Measurements from ENCODE around the gene TSKU.

TSKU gene

DNA sequence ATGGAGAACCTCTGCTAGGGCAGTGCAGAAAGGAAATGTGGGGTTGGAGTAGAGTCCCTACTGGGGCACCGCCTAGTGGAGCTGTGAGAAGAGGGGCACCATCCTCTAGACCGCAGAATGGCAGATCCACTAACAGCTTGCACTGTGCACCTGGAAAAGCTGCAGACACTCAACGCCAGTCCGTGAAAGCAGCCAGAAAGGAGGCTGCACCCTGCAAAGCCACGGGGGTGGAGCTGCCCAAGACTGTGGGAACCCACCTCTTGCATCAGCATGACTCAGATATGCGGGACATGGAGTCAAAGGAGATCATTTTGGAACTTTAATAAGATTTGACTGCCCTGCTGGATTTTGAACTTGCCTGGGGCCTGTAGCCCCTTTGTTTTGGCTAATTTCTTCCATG, 8.7 kb downstream of the TSKU start:
- DNase-seq (ENCODE audit: low read depth in 1 of 2, low spot score in 1 of 2): no peak
- Histone ChIP-seq H3K27ac (replicated peaks) (no peak overlapping the region), H3K27me3 (ENCODE audit: insufficient read depth, poor library complexity, severe bottlenecking) (no peaks in the 10 kb centered on the region), H3K4me3 (replicated peaks; ENCODE audit: insufficient read depth, low read length) (no peak overlapping the region)
- TF ChIP-seq, protein P1, sequence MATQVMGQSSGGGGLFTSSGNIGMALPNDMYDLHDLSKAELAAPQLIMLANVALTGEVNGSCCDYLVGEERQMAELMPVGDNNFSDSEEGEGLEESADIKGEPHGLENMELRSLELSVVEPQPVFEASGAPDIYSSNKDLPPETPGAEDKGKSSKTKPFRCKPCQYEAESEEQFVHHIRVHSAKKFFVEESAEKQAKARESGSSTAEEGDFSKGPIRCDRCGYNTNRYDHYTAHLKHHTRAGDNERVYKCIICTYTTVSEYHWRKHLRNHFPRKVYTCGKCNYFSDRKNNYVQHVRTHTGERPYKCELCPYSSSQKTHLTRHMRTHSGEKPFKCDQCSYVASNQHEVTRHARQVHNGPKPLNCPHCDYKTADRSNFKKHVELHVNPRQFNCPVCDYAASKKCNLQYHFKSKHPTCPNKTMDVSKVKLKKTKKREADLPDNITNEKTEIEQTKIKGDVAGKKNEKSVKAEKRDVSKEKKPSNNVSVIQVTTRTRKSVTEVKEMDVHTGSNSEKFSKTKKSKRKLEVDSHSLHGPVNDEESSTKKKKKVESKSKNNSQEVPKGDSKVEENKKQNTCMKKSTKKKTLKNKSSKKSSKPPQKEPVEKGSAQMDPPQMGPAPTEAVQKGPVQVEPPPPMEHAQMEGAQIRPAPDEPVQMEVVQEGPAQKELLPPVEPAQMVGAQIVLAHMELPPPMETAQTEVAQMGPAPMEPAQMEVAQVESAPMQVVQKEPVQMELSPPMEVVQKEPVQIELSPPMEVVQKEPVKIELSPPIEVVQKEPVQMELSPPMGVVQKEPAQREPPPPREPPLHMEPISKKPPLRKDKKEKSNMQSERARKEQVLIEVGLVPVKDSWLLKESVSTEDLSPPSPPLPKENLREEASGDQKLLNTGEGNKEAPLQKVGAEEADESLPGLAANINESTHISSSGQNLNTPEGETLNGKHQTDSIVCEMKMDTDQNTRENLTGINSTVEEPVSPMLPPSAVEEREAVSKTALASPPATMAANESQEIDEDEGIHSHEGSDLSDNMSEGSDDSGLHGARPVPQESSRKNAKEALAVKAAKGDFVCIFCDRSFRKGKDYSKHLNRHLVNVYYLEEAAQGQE (IDR thresholded peaks at IDR 0.05; ENCODE audit: insufficient replicate concordance, low read depth): no peak
- no peak for TF ChIP-seq GABPA (IDR thresholded peaks at IDR 0.05; ENCODE audit: low read depth)
- no peak for TF ChIP-seq POLR2AphosphoS5 (IDR thresholded peaks at IDR 0.05; ENCODE audit: low read depth)
- TF ChIP-seq, protein P2, sequence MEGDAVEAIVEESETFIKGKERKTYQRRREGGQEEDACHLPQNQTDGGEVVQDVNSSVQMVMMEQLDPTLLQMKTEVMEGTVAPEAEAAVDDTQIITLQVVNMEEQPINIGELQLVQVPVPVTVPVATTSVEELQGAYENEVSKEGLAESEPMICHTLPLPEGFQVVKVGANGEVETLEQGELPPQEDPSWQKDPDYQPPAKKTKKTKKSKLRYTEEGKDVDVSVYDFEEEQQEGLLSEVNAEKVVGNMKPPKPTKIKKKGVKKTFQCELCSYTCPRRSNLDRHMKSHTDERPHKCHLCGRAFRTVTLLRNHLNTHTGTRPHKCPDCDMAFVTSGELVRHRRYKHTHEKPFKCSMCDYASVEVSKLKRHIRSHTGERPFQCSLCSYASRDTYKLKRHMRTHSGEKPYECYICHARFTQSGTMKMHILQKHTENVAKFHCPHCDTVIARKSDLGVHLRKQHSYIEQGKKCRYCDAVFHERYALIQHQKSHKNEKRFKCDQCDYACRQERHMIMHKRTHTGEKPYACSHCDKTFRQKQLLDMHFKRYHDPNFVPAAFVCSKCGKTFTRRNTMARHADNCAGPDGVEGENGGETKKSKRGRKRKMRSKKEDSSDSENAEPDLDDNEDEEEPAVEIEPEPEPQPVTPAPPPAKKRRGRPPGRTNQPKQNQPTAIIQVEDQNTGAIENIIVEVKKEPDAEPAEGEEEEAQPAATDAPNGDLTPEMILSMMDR (IDR thresholded peaks at IDR 0.05; ENCODE audit: insufficient read depth, low read length): no peak
- TF ChIP-seq SPI1 (IDR thresholded peaks at IDR 0.05; ENCODE audit: borderline replicate concordance, low read depth): no peak

DNA sequence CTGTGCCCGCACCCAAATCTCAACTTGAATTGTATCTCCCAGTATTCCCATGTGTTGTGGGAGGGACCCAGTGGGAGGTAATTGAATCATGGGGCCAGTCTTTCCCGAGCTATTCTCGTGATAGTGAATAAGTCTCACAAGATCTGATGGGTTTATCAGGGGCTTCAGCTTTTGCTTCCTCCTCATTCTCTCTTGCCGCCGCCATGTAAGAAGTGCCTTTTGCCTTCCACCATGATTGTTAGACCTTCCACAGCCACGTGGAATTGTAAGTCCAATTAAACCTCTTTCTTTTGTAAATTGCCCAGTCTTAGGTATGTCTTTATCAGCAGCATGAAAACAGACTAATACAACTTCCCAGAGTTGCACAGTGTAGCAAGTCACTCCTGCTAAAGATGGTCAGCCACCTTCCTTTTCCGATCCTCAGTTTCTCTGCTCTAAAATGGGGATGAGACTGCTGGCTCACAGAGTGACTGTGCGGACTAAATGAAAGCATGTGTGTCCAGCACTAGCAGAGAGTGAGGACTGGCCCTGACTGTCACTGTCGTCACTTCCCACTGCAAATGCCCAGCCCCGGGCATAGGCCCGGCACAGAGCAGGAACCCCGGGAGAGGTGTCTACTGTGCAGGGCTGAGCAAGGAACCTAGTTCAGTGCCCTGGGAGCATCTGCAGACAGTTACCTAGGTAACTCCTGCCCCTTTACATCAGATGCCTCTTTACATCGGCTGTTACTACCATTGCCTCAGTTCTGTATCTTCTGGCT, 9.5 kb downstream of the TSKU start:
- Histone ChIP-seq H3K27ac (replicated peaks) (no peak overlapping the region), H3K4me3 (replicated peaks; ENCODE audit: insufficient read depth, low read length) (no peak overlapping the region), H3K27me3 (ENCODE audit: insufficient read depth, poor library complexity, severe bottlenecking) (no peaks in the 10 kb centered on the region)
- DNase-seq (ENCODE audit: low read depth in 1 of 2, low spot score in 1 of 2): no peak
- TF ChIP-seq, protein P1 (IDR thresholded peaks at IDR 0.05; ENCODE audit: insufficient replicate concordance, low read depth): no peak
- TF ChIP-seq POLR2AphosphoS5 (IDR thresholded peaks at IDR 0.05; ENCODE audit: low read depth): no peak
- no peak for TF ChIP-seq SPI1 (IDR thresholded peaks at IDR 0.05; ENCODE audit: borderline replicate concordance, low read depth)
- TF ChIP-seq, protein P2 (IDR thresholded peaks at IDR 0.05; ENCODE audit: insufficient read depth, low read length): no peak
- TF ChIP-seq GABPA (IDR thresholded peaks at IDR 0.05; ENCODE audit: low read depth): no peak

DNA sequence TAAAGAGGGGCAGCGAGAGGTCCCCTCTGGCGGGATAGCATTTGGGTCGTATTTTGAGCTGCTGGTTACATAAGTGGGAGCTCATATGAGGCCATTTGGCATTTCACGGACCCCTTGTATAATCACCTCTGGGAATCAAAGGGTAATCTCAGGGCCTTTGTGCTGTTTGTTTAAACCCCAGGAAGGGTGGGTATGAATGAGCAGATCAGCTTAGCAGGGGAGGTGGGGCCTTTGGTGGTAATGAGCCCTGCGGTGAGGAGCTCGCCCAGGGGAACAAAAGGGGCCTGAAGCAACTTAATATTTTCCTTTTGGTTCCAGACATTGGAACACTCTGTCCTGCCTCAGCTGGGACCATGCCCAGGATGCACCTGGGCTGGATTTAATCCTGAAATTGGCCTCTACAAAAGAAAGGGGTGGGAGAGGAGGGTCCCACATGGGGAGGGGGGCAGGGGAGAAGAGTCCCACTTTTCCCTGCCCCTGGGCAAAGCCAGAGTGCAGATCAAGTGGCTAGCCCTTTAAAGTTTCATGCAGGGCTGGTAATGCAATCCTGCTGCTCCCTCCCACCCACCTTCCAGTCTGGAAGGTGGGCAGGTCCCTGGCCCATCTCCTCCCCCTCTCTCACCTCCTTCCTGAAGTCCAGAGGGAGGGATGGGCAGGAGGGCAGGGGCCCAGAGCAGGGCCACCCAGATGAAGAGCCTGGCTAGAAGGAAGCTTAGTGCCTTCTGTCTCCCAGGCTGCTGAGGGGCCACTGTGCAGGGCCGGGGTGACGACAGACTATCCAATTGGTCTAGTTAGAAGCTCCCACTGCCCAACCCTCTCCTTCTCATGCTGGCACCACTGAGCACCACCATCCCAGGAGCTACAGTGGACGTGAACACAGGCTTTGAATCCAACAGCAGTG, 10.5 kb downstream of the TSKU start:
- no peaks in the 10 kb centered on the region for H3K27me3 ChIP-seq (ENCODE audit: insufficient read depth, poor library complexity, severe bottlenecking)
- DNase-seq (ENCODE audit: low read depth in 1 of 2, low spot score in 1 of 2): no peak
- no peak for TF ChIP-seq SPI1 (IDR thresholded peaks at IDR 0.05; ENCODE audit: borderline replicate concordance, low read depth)
- H3K4me3 ChIP-seq (replicated peaks; ENCODE audit: insufficient read depth, low read length): no peak overlapping the region
- H3K27ac ChIP-seq (replicated peaks): no peak overlapping the region
